Measurements from ENCODE around the gene MOG.

The MOG gene

GRCh38 chr6:29676981-29677601 lies 20.2 kb downstream of the MOG start:
- DNase-seq: peak; percentile 56

- no peak for DNase-seq
Measured at GRCh38 chr6:29678114-29678513, 21.2 kb downstream of the MOG start.

- no peak for DNase-seq
Measured at GRCh38 chr6:29679962-29680361, 23.1 kb downstream of the MOG start.

- DNase-seq: no peak
Measured at GRCh38 chr6:29680416-29680815, 23.5 kb downstream of the MOG start.

- peak; percentile 9 for DNase-seq
Measured at GRCh38 chr6:29680904-29681303, 24.0 kb downstream of the MOG start, which contains the start of gene ZFP57. Gene ZFP57 (minus strand): TSS chr6:29681152. CDS start chr6:29677003, 4,149 bp downstream.

- DNase-seq: no peak
Measured at GRCh38 chr6:29681811-29682210, 24.9 kb downstream of the MOG start.

- no peak for DNase-seq
Measured at GRCh38 chr6:29685718-29686326, 28.9 kb downstream of the MOG start.

- DNase-seq: peak; percentile 28
Measured at GRCh38 chr6:29694637-29695036, 37.7 kb downstream of the MOG start.

GRCh38 chr6:29696147-29697125 lies 39.5 kb downstream of the MOG start:
- peak; percentile 56 for DNase-seq

GRCh38 chr6:29702519-29703103 lies 45.7 kb downstream of the MOG start:
- DNase-seq: peak; percentile 28

GRCh38 chr6:29705389-29706231 lies 48.7 kb downstream of the MOG start:
- DNase-seq: peak; percentile 51

GRCh38 chr6:29708432-29709179 lies 51.7 kb downstream of the MOG start:
- DNase-seq: no peak

GRCh38 chr6:29709188-29709587 lies 52.3 kb downstream of the MOG start:
- no peak for DNase-seq

- no peak for DNase-seq
Measured at GRCh38 chr6:29710281-29710941, 53.5 kb downstream of the MOG start.

GRCh38 chr6:29720863-29721262 lies 64.0 kb downstream of the MOG start:
- no peak for DNase-seq
